ENCODE measurements around the gene SPINT2. TPM values are rescaled to one million over a fixed set of nuclear protein-coding genes. Genes with fewer than 3 reads are reported as not detected.
"Not testable (repeated sequence)": the region's sequence is repeated elsewhere in the genome, so short reads cannot be mapped to it uniquely, and the experiment has no call there.

SPINT2 gene
- total RNA-seq, 4 donors from 2014 or later: 401 to 505 (median 497) TPM

DNA sequence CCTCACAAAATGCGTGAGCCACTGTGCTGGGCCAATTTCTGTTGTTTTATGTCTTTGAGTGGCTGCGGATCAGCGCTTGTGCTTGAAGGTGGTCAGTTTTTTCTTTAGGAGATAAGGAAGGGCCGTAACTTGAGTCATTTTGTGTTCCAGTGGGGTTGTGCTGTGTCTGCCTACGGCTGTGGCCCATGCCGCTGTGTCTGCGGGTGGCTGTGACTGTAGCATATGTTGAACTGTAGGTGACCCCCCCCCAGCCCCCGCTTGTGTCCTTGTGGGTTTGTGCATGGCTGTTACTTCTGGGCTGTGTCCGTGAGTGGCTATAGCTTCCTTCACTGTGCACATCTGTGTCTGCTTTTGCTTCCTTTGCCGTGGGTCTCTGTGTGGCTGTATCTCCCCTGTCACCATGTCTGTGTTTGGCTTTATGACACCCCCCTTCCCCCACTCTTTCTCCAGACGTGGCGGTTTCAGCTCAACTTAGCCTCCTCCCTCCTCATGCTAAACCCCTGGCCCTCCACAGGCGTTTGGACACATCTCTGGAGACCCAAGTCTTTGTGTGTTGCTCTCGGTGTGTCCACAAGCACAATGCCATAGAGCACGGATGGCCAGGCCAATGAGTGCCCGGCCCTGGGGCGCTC, 8.9 kb upstream of the SPINT2 start:
- WGBS, 2 donors: 57 to 66% methylated on average over 14 to 17 of the region's 17 CpGs
- no peak for DNase-seq (ENCODE audit: low spot score in 2 of 2)
- no peak for TF ChIP-seq POLR2A (IDR thresholded peaks at IDR 0.05)
- TF ChIP-seq, protein P1, sequence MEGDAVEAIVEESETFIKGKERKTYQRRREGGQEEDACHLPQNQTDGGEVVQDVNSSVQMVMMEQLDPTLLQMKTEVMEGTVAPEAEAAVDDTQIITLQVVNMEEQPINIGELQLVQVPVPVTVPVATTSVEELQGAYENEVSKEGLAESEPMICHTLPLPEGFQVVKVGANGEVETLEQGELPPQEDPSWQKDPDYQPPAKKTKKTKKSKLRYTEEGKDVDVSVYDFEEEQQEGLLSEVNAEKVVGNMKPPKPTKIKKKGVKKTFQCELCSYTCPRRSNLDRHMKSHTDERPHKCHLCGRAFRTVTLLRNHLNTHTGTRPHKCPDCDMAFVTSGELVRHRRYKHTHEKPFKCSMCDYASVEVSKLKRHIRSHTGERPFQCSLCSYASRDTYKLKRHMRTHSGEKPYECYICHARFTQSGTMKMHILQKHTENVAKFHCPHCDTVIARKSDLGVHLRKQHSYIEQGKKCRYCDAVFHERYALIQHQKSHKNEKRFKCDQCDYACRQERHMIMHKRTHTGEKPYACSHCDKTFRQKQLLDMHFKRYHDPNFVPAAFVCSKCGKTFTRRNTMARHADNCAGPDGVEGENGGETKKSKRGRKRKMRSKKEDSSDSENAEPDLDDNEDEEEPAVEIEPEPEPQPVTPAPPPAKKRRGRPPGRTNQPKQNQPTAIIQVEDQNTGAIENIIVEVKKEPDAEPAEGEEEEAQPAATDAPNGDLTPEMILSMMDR (IDR thresholded peaks at IDR 0.05): no peak
- H3K4me3 ChIP-seq (ENCODE audit: low read depth, poor library complexity, severe bottlenecking): peak overlapping the region; percentile 2
- intact Hi-C loops (cut with DNase I; ENCODE audit: low total_unique reads): no loop called here

DNA sequence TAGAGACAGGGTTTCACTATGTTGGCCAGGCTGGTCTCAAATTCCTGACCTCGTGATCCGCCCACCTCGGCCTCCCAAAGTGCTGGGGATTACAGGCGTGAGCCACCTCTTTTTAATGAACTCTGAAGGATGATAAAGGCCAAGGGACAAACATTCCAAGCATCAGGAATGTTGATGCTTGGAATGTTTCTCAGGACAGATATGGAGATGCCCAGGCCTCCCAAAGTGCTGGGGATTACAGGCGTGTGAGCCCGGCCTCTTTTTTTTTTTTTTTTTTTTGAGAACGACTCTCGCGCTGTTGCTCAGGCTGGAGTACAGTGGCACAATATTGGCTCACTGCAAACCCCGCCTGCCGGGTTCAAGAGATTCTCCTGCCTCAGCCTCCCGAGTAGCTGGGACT, 2.4 kb upstream of the SPINT2 start:
- H3K4me3 ChIP-seq (ENCODE audit: low read depth, poor library complexity, severe bottlenecking); intact Hi-C loops (cut with DNase I; ENCODE audit: low total_unique reads); DNase-seq (ENCODE audit: low spot score in 2 of 2): not testable (repeated sequence)
- WGBS, 2 donors: 94 to 95% methylated on average over 12 of the region's 12 CpGs

DNA sequence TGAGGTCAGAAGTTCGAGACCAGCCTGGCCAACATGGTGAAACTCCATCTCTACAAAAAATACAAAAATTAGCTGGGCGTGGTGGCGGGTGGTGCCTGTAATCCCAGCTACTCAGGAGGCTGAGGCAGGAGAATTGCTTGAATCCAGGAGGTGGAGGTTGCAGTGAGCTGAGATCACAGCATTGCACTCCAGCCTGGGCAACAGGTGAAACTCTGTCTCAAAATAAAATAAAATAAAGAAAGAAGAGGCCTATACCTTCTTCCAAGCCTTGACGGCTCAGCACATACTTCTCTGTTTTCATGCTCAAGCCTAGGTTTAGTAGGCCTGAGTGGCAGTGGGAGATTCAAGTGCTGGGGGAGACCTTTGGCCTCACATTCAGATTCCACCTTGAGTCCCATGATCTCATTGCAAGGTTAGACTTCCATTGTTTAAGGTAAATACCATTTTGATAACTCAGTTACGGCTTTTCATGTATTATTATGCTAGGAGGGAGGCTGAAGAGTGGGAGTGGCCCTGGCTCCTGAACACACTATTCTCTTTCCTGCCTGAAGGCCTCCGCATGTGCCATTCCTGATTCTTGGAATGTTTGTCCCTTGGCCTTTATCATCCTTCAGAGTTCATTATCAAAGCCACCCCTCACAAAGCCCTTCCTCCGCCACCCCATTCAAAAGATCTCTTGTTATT, 1.6 kb upstream of the SPINT2 start:
- H3K4me3 ChIP-seq (ENCODE audit: low read depth, poor library complexity, severe bottlenecking): no peak overlapping the region
- no peak for DNase-seq (ENCODE audit: low spot score in 2 of 2)
- intact Hi-C loops (cut with DNase I; ENCODE audit: low total_unique reads): no loop called here
- TF ChIP-seq, protein P1 (IDR thresholded peaks at IDR 0.05): no peak
- TF ChIP-seq POLR2A (IDR thresholded peaks at IDR 0.05): no peak
- WGBS, 2 donors: 91 to 92% methylated on average over 7 of the region's 7 CpGs

DNA sequence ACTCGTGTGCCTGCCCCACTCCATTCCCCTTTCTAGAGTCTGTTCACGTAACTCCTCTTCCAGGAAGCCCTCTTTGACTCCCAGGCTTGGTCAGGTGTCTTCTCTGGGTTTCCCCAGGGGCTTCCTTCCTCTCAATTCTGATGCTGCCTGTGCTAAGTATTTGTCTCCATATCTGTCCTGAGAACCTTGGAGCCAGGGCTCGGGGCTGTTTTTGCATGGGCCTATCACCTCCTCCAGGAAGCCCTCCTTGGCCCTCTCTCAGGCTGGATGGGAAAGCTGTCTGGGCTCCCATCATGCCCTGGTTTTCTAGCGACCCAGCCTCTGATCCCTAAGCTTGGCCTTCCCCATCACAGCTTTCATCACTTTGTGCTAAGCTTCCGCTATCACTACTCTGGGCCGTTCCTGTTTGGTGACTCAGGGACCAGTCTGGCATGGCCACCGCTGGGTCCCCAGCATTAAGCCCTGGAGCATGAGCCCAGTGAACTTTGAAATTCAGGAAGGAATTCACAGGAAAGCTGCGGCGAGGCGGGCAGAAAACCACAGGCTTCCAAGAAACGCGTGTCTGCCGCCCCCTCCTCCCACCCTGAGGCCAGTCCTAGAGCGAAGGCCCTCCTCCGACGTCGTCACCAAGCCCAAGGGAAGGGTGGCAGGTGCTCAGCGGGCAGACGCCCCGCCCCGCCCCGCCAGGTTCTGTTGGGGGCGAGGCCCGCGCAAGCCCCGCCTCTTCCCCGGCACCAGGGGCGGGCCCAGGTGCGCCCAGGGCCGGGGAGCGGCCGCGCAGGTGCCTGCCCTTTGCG, 486 bp upstream of the SPINT2 start:
- 15 to 16% methylated on average over 19 to 21 of the region's 34 CpGs for WGBS, 2 donors
- intact Hi-C loops (cut with DNase I; ENCODE audit: low total_unique reads): no loop called here
- TF ChIP-seq, protein P1 (IDR thresholded peaks at IDR 0.05): no peak
- no peak for TF ChIP-seq POLR2A (IDR thresholded peaks at IDR 0.05)
- DNase-seq (ENCODE audit: low spot score in 2 of 2): peak; percentile 71 to 91
- peak overlapping the region; percentile 49 for H3K4me3 ChIP-seq (ENCODE audit: low read depth, poor library complexity, severe bottlenecking)

DNA sequence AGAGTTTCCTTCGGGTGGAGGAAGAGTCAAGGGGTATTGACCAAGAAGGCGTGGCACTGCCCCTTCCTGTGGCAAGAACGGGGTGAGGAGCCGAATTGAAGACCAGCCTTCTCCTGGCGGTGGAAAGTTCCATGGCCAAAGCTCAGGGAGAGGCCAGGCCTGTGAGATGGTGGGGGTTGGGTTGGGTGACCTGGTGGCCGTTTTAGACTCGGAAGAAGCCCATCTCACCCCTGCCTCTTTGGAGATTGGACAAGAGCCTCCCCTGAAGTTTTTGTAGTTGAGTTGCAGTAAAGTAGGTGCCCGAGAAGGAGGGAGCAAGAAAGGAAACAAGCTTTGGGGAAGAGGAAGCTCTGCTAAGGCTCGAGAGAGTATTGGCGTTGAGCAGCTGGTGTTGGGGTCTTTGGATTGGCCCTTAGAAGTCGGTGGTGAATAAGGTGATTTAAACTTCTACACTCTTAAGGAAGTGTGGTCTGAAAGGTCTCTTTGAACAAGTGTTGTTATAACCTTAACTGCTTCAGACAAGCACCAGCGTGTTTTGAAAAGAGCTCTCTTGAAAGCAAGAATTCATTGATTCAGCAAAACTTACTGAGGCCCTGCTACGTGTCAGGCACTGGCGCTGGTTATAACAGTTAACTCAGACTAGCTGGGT, 964 bp downstream of the SPINT2 start:
- 34 to 38% methylated on average over 14 of the region's 14 CpGs for WGBS, 2 donors
- intact Hi-C loops (cut with DNase I; ENCODE audit: low total_unique reads): no loop called here
- DNase-seq (ENCODE audit: low spot score in 2 of 2): no peak
- peak overlapping the region; percentile 49 for H3K4me3 ChIP-seq (ENCODE audit: low read depth, poor library complexity, severe bottlenecking)
- no peak for TF ChIP-seq POLR2A (IDR thresholded peaks at IDR 0.05)
- TF ChIP-seq, protein P1 (IDR thresholded peaks at IDR 0.05): no peak
